ENCODE data around the gene LRRK1.

The LRRK1 gene

GRCh38 chr15:100885811-100886210 lies 33.3 kb upstream of the LRRK1 start:
- TF ChIP-seq CTCF (conservative IDR thresholded peaks at IDR 0.05) (no peak), ZFX (IDR thresholded peaks at IDR 0.05) (no peak)
- H3K27ac ChIP-seq = no peak overlapping the region

- no peak overlapping the region for H3K27ac ChIP-seq
- TF ChIP-seq CTCF (conservative IDR thresholded peaks at IDR 0.05) (no peak), ZFX (IDR thresholded peaks at IDR 0.05) (no peak)
These were observed 31.8 kb upstream of the LRRK1 start for GRCh38 chr15:100887211-100887913.

- H3K27ac ChIP-seq = peak overlapping the region; percentile 85
- TF ChIP-seq ZFX (IDR thresholded peaks at IDR 0.05) (no peak), CTCF (conservative IDR thresholded peaks at IDR 0.05) (no peak)
These were observed 29.6 kb upstream of the LRRK1 start for GRCh38 chr15:100889385-100890050.

GRCh38 chr15:100890051-100890720 lies 29.0 kb upstream of the LRRK1 start:
- H3K27ac ChIP-seq = peak overlapping the region; percentile 85
- TF ChIP-seq CTCF (conservative IDR thresholded peaks at IDR 0.05) = no peak
- TF ChIP-seq ZFX (IDR thresholded peaks at IDR 0.05) = no peak

GRCh38 chr15:100890850-100891249 lies 28.3 kb upstream of the LRRK1 start:
- peak overlapping the region; percentile 85 for H3K27ac ChIP-seq
- TF ChIP-seq CTCF (conservative IDR thresholded peaks at IDR 0.05) (no peak), ZFX (IDR thresholded peaks at IDR 0.05) (no peak)

- TF ChIP-seq CTCF (conservative IDR thresholded peaks at IDR 0.05) (no peak), ZFX (IDR thresholded peaks at IDR 0.05) (no peak)
- peak overlapping the region; percentile 85 for H3K27ac ChIP-seq
These were observed 27.7 kb upstream of the LRRK1 start for GRCh38 chr15:100891307-100892012.

Data from C4-2B (cell line).